H1 (cell line): ENCODE measurements around the gene LRRC55. TPM values are rescaled to one million over a fixed set of nuclear protein-coding genes. Genes with fewer than 3 reads are reported as not detected.

Experiments used
- GABPA ChIP-seq: IDR thresholded peaks from 2 replicates; pipeline ENCODE4 v1.6.1; 2011; ENCODE audit warnings: mild to moderate bottlenecking, low read length, moderate library complexity, borderline replicate concordance; ENCODE audit not compliant: insufficient read depth
- RAD21 ChIP-seq, 2 experiments: IDR thresholded peaks in 1 of 2; conservative IDR thresholded peaks in 1 of 2; 2 replicates each; pipeline ENCODE4 v1.6.1; 2011; ENCODE audit warnings: low read depth in 2 of 2, low read length in 2 of 2, improper control_type of control experiment in 1 of 2, inconsistent platforms in 1 of 2, mild to moderate bottlenecking in 1 of 2, moderate library complexity in 1 of 2
- SIN3A ChIP-seq, 2 experiments: IDR thresholded peaks in 1 of 2; conservative IDR thresholded peaks in 1 of 2; 2 replicates each; pipeline ENCODE4 v1.6.1; 2011 to 2012; ENCODE audit warnings: low read length in 2 of 2, improper control_type of control experiment in 1 of 2, low read depth in 1 of 2, mild to moderate bottlenecking in 1 of 2
- SUZ12 ChIP-seq: fragments of 200-600 bp; sonication (generic); IDR thresholded peaks from 2 replicates; pipeline ENCODE4 v1.6.1; 2012; ENCODE audit warnings: mild to moderate bottlenecking, inconsistent platforms, low read length, moderate library complexity, mixed read lengths
- ZNF274 ChIP-seq: IDR thresholded peaks from 2 replicates; pipeline ENCODE4 v1.7.0; 2012; ENCODE audit warnings: low read length, borderline replicate concordance; ENCODE audit errors: extremely low read depth
- polyA plus RNA-seq, 7 experiments: library from polyadenylated mRNA; depleted of rRNA in 3 of 7; stranded (reverse) in 5 of 7; unstranded in 2 of 7; fragments of >200 nt in 5 of 7; fragments of 200-250 nt in 2 of 7; gene quantifications; 1 replicate in 5 of 7; 2 replicates in 1 of 7; 4 replicates in 1 of 7; pipeline versions ENCODE4 v1.2.1 to v1.2.3, GENCODE V29; 2011 to 2013; ENCODE audit warnings: missing spikeins in 2 of 7, mixed read lengths in 2 of 7
- total RNA-seq: library from RNA; stranded (reverse); fragmentation: NEBNext Ultra II Directional; extraction: Animal tissue kit (Norgen Biotek cat#: 25700); gene quantifications from 2 replicates; pipeline ENCODE4 v1.2.1, GENCODE V29; 2021

Gene LRRC55
- total and polyA plus RNA-seq, 2 of the 8 experiments (the other 6 are each of a cell fraction or from before 2014, with no cell fraction given): 0.62 to 1.1 TPM

DNA sequence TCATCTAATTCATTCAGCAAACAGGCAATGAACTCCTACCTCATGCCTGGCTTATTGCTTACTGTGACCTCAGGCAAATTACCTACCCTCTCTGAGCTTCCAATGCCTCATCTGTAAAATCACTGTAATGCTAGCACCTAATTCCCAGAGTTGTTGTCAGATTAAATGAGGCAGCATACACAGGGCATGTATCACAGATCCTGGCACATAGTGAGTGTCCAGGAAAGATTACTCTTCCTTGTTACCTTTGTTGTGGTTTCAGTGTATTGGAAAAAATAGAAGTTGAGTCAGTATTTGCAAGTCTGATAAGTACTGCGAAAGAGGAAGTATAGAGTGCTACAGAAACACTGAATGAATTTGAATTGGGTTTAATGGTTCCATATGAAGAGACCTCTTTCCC lies 26.4 kb upstream of the LRRC55 start (continued):
- no peak for TF ChIP-seq ZNF274
- TF ChIP-seq RAD21 (IDR thresholded peaks at IDR 0.05 in 1 of 2, conservative IDR thresholded peaks at IDR 0.05 in 1 of 2; ENCODE audit: low read depth in 2 of 2, low read length in 2 of 2): no peak
- no peak for TF ChIP-seq SIN3A (conservative IDR thresholded peaks at IDR 0.05 in 1 of 2, IDR thresholded peaks at IDR 0.05 in 1 of 2; ENCODE audit: low read depth in 1 of 2, low read length in 2 of 2)
- TF ChIP-seq SUZ12: no peak
- no peak for TF ChIP-seq GABPA
